ENCODE results near the gene NNT. TPM values are rescaled to one million over a fixed set of nuclear protein-coding genes. Genes with fewer than 3 reads are reported as not detected.

The NNT gene
- total and polyA plus RNA-seq, 2 of the 13 experiments (the other 11 are each of a cell fraction or from before 2014, with no cell fraction given) = 21.1 to 58.0 TPM

- TF ChIP-seq HIVEP1 (CRISPR knock-in tag; IDR thresholded peaks at IDR 0.05) = 0 out of 2 replicates have a peak, but pooled peaks have one; percentile 30
- TF ChIP-seq HOXA3 (CRISPR knock-in tag; IDR thresholded peaks at IDR 0.05) = peak; percentile 87
- no peak for TF ChIP-seq ZUFSP (CRISPR knock-in tag; IDR thresholded peaks at IDR 0.05; ENCODE audit: borderline replicate concordance)
- TF ChIP-seq ZNF558 (CRISPR knock-in tag; IDR thresholded peaks at IDR 0.05; ENCODE audit: borderline replicate concordance) = no peak; the same call in 1 of the 2 replicates
- peak; percentile 84; the same call in 1 of the 2 replicates for TF ChIP-seq CREB3 (CRISPR knock-in tag; IDR thresholded peaks at IDR 0.05)
- no peak for TF ChIP-seq ZFP1 (CRISPR knock-in tag; IDR thresholded peaks at IDR 0.05)
- TF ChIP-seq NRL (CRISPR knock-in tag; IDR thresholded peaks at IDR 0.05; ENCODE audit: borderline replicate concordance) = no peak
- TF ChIP-seq ZNF552 (CRISPR knock-in tag; IDR thresholded peaks at IDR 0.05; ENCODE audit: borderline replicate concordance) = no peak
- TF ChIP-seq SIX4 (CRISPR knock-in tag; IDR thresholded peaks at IDR 0.05) = no peak
- TF ChIP-seq MED1 (CRISPR knock-in tag; IDR thresholded peaks at IDR 0.05) = peak; percentile 71; the same call in 1 of the 2 replicates
- peak; percentile 80; the same call in 1 of the 2 replicates for TF ChIP-seq EEA1 (CRISPR knock-in tag; IDR thresholded peaks at IDR 0.05; ENCODE audit: borderline replicate concordance)
- no peak for TF ChIP-seq FUBP1 (CRISPR knock-in tag; IDR thresholded peaks at IDR 0.05; ENCODE audit: borderline replicate concordance)
- TF ChIP-seq PAF1 (CRISPR knock-in tag; IDR thresholded peaks at IDR 0.05) = no peak
- no peak for TF ChIP-seq KDM4B (CRISPR knock-in tag; IDR thresholded peaks at IDR 0.05)
- TF ChIP-seq IRF2 (CRISPR knock-in tag; IDR thresholded peaks at IDR 0.05) = no peak
- TF ChIP-seq ZNF629 (CRISPR knock-in tag; conservative IDR thresholded peaks at IDR 0.05) = peak; percentile 60
- TF ChIP-seq FOXO1 (CRISPR knock-in tag; IDR thresholded peaks at IDR 0.05) = 0 out of 2 replicates have a peak, but pooled peaks have one; percentile 44
- TF ChIP-seq SP5 (CRISPR knock-in tag; IDR thresholded peaks at IDR 0.05; ENCODE audit: borderline replicate concordance, low read depth) = no peak
- TF ChIP-seq KLF6 (CRISPR knock-in tag; IDR thresholded peaks at IDR 0.05) = no peak; the same call in 1 of the 2 replicates
- TF ChIP-seq RFXAP (CRISPR knock-in tag; IDR thresholded peaks at IDR 0.05; ENCODE audit: borderline replicate concordance) = peak; percentile 87
- TF ChIP-seq NR2F1 (CRISPR knock-in tag; IDR thresholded peaks at IDR 0.05) = no peak
- TF ChIP-seq CBX1 (IDR thresholded peaks at IDR 0.05; ENCODE audit: low read depth) = no peak
- no peak for TF ChIP-seq ARID3A (IDR thresholded peaks at IDR 0.05; ENCODE audit: low read depth, low read length)
- TF ChIP-seq KLF13 (CRISPR knock-in tag; IDR thresholded peaks at IDR 0.05) = no peak
- TF ChIP-seq ZNF136 (CRISPR knock-in tag; IDR thresholded peaks at IDR 0.05; ENCODE audit: low read depth) = 0 out of 2 replicates have a peak, but pooled peaks have one; percentile 53
Measured at GRCh38 chr5:43602461-43603343, at the start of gene NNT (continued).

Measured in HepG2 (cell line).